Kidney (tissue), 14 donors: ENCODE data around the gene ACAA1. TPM values are rescaled to one million over a fixed set of nuclear protein-coding genes. Genes with fewer than 3 reads are reported as not detected.

Source experiments
- DNase-seq, 5 donors: peaks; one replicate each; pipeline ENCODE4 v3.0.0-alpha.2; 2013 to 2020
- FAIRE-seq: peaks from 2 replicates; lab custom pipeline; 2012; peaks lifted over from hg19 to GRCh38; lab: Jason Lieb, UNC
- H3K27ac ChIP-seq, 2 donors: one replicate each; pipeline ENCODE4 v1.7.0; 2013; ENCODE audit warnings: low read depth in 2 of 2, low read length in 2 of 2, inconsistent platforms in 1 of 2
- H3K27me3 ChIP-seq: one replicate; pipeline ENCODE4 v1.7.1; 2013; ENCODE audit warnings: low read length, inconsistent platforms; ENCODE audit not compliant: control insufficient read depth, insufficient read depth
- H3K36me3 ChIP-seq, 3 donors: one replicate each; pipeline versions ENCODE4 v1.7.0 to v1.7.1; 2013; ENCODE audit warnings: low read length in 3 of 3, control low read depth in 1 of 3, inconsistent platforms in 1 of 3; ENCODE audit not compliant: insufficient read depth in 3 of 3, control insufficient read depth in 2 of 3
- H3K4me1 ChIP-seq, 3 donors: one replicate each; pipeline versions ENCODE4 v1.7.0 to v1.7.1; 2013; ENCODE audit warnings: low read length in 3 of 3, inconsistent platforms in 1 of 3, low read depth in 1 of 3; ENCODE audit not compliant: control insufficient read depth in 2 of 3, insufficient read depth in 2 of 3
- H3K4me3 ChIP-seq, 3 donors: one replicate each; pipeline versions ENCODE4 v1.7.0 to v1.8.1; 2013; ENCODE audit warnings: low read length in 3 of 3, control low read depth in 1 of 3, inconsistent platforms in 1 of 3
- H3K9ac ChIP-seq, 3 donors: one replicate each; pipeline versions ENCODE4 v1.7.0 to v1.7.1; 2013; ENCODE audit warnings: low read length in 3 of 3, control low read depth in 1 of 3, inconsistent platforms in 1 of 3
- H3K9me3 ChIP-seq, 3 donors: one replicate each; pipeline versions ENCODE4 v1.7.0 to v1.7.1; 2013; ENCODE audit warnings: low read length in 3 of 3, control low read depth in 1 of 3, inconsistent platforms in 1 of 3; ENCODE audit not compliant: control insufficient read depth in 2 of 3, insufficient read depth in 1 of 3
- CTCF ChIP-seq: IDR thresholded peaks from 3 replicates; pipeline ENCODE4 v1.5.1; 2012; ENCODE audit warnings: mild to moderate bottlenecking, moderate library complexity, borderline replicate concordance; ENCODE audit not compliant: insufficient read depth; ENCODE audit errors: extremely low read depth
- intact Hi-C: fragments of 100-400 bp; cut with DNase I; formaldehyde crosslinking; loops from one replicate; pipeline ENCODE4 v1.11.1; 2022
- polyA plus RNA-seq: library from polyadenylated mRNA; stranded (reverse); fragments of 350-450 nt; fragmentation: Illumina TruSeq; extraction: RNeasy Lipid Tissue Mini Kit (QIAGEN cat#74804); gene quantifications from one replicate; pipeline ENCODE4 v1.2.3, GENCODE V29; 2014; ENCODE audit warnings: low read depth, low replicate concordance; ENCODE audit not compliant: insufficient read depth
- total RNA-seq: library from RNA; stranded (reverse); fragmentation: NEBNext Ultra II Directional; extraction: Animal tissue kit (Norgen Biotek cat#: 25700); gene quantifications from one replicate; pipeline ENCODE4 v1.2.1, GENCODE V29; 2021
- donor health status: control.
- donor health status: control.
- donor health status: control.
- donor health status: control.
- donor health status: control.
- donor health status: DM: yes; HTN: yes; CAD: no.
- donor health status: Normal renal cell carcinoma (clear cell type).

ACAA1 gene
- total and polyA plus RNA-seq, 2 donors from 2014 or later = 90.0 to 566 TPM

- no peak for FAIRE-seq
- H3K4me3 ChIP-seq = no peak overlapping the region
Measured at GRCh38 chr3:38124324-38125122, 12.4 kb downstream of the ACAA1 start.

DNA sequence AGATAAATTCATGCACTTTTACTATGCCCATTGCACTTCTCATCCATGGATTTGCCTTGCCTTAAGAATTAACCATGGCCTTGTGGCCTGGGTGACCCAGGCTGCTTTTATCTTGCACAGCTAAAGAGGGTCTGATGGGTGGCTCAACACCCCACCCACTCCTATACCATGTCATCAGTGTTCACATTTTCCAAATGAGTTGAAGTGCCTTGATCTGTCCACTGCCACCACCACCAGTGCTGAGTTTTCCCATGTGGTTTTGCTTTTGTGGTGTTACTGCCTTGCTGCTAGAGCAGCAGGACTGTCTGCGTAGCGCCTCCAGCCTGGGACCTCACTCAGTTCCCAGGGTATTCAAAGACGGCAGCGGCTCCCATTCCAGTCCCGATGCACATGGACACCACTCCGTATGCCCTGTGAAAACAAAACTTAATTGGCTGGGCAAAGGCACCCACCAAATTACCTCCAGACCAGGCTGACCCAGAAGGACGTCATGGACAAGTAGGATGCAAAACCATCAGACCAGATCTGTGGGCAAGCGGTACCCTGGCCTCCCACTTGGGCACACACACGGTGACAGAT, 14.1 kb downstream of the ACAA1 start:
- no peaks in the 10 kb centered on the region for H3K9me3 ChIP-seq
- DNase-seq (no peak), FAIRE-seq (no peak)
- no peak overlapping the region for H3K9ac ChIP-seq
- peaks cover 0 to 20% (median 11%) of the 10 kb centered on the region in 3 donors for H3K4me1 ChIP-seq
- peak overlapping the region in 1 of 2 donors; percentile 37 for H3K27ac ChIP-seq
- no peak overlapping the region for H3K4me3 ChIP-seq
- no peaks in the 10 kb centered on the region for H3K27me3 ChIP-seq
- intact Hi-C loops = no loop called here
- peaks cover 0 to 46% (median 42%) of the 10 kb centered on the region in 3 donors for H3K36me3 ChIP-seq
- no peak for TF ChIP-seq CTCF

More at GRCh38 chr3:38124324-38125122, 12.4 kb downstream of the ACAA1 start:
- DNase-seq = no peak
- Histone ChIP-seq H3K36me3 (peaks cover 0 to 61% (median 48%) of the 10 kb centered on the region in 3 donors), H3K9ac (no peak overlapping the region), H3K4me1 (peaks cover 0 to 24% (median 18%) of the 10 kb centered on the region in 3 donors), H3K27ac (peak overlapping the region in 1 of 2 donors; percentile 14), H3K9me3 (no peaks in the 10 kb centered on the region), H3K27me3 (no peaks in the 10 kb centered on the region)
- no peak for TF ChIP-seq CTCF
- intact Hi-C loops = no loop called here

GRCh38 chr3:38121832-38122461, 15.0 kb downstream of the ACAA1 start:
- DNase-seq (peak in 2 of 5 donors; percentile 4 to 61), FAIRE-seq (no peak)
- peaks cover 0 to 38% (median 33%) of the 10 kb centered on the region in 3 donors for H3K36me3 ChIP-seq
- H3K9me3 ChIP-seq = no peaks in the 10 kb centered on the region
- no peak for TF ChIP-seq CTCF
- H3K4me1 ChIP-seq = peaks cover 0 to 21% (median 11%) of the 10 kb centered on the region in 3 donors
- no peak overlapping the region for H3K4me3 ChIP-seq
- intact Hi-C loops = no loop called here
- peak overlapping the region; percentile 20 to 37 for H3K27ac ChIP-seq
- no peak overlapping the region for H3K9ac ChIP-seq
- H3K27me3 ChIP-seq = no peaks in the 10 kb centered on the region
